Placental pericyte (primary cell): Measurements from ENCODE around the gene DCPS. TPM values are rescaled to one million over a fixed set of nuclear protein-coding genes. Genes with fewer than 3 reads are reported as not detected.

ENCODE experiments used
- small RNA-seq: library from RNA; depleted of rRNA; stranded (forward); fragments of <200 nt; gene quantifications from one replicate; pipeline ENCODE3, GENCODE V24; 2012; ENCODE audit warnings: low replicate concordance
- total RNA-seq: library from RNA; depleted of rRNA; stranded (reverse); fragments of >200 nt; gene quantifications from 2 replicates; pipeline ENCODE4 v1.2.3, GENCODE V29; 2012

Gene DCPS, protein sequence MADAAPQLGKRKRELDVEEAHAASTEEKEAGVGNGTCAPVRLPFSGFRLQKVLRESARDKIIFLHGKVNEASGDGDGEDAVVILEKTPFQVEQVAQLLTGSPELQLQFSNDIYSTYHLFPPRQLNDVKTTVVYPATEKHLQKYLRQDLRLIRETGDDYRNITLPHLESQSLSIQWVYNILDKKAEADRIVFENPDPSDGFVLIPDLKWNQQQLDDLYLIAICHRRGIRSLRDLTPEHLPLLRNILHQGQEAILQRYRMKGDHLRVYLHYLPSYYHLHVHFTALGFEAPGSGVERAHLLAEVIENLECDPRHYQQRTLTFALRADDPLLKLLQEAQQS
- 17.1 and 20.8 TPM in 2 replicates for total RNA-seq

DNA sequence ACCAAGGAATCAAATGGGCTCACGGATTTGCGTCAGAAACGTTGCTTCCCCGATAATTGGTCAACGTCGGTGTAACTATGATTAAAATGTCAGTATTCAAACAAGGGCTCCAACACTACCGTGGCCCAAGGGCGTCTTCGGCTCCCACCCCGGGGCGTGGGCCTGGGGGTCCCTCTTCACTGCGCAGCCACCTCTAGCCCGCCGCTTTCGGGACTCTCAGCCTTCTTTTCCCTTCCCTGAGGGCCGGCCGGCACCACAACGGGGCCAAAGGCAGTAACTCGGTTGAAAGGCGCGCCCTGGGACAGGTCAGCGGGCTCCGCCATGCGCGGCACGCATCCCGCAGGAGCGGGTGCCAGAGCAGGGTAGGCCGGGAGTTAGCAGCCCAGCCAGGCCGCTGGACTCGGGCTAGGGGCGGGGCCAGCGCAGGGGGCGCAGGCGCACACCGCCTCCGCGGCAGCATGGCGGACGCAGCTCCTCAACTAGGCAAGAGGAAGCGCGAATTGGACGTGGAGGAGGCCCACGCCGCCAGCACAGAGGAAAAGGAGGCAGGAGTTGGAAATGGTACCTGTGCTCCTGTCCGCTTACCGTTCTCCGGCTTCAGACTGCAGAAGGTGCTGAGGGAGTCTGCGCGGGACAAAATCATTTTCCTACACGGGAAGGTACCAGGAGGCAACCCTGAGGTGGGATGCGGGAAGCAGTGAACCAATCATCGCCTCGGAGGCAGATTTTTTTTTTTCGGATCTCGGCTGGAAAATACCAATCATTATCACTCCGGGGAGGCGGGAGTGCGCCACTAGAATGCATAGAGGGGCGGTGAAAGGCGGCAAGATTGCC, at the start of gene DCPS:
DCPS (plus strand) TSS at position 438 of the 834 bp plus-strand sequence; CDS start at position 459, 21 bp downstream.

DNA sequence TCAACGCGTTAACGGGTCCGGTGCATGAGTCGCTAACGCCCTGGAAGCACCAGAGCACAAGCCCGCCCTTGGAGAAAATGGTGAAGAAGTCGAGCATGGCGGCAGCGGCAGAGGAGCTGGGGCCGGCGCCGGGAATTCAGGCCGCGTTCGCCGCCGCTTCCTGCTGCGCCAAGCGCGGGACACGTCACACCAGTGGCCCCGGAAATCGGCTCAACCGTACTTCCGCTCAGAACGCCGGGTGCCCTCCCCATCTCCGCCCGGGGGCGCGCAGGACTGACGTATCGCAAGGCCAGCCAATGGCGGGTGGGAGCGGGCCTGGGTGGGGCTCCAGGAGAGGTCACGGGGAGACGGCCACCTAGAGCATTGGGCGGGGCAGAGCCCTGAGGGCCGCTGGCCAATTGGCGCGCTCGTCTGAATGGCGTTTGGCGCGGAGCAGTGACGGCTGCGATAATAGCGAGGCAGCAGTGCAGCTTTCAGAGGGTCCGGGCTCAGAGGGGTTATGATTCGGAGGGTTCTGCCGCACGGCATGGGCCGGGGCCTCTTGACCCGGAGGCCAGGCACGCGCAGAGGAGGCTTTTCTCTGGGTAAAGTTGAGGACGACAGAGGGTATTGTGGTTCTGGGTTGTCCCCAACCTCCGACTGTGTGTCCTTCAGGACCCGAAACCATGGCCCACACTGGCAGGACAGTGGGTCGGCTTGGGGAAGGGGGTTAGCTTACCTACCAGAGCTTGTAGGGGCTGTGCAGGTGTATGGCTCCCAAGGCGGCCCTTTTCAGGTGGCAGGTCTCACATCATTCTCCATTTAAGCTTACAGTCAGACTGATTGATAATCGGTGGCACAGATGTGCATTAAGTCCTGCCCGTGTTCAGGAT, 34.9 kb upstream of the DCPS start, which contains the start of the genes FOXRED1 and SRPRA:
FOXRED1 (plus strand) TSS at position 447 of the 872 bp plus-strand sequence; CDS start at position 500, 53 bp downstream.
SRPRA (minus strand) TSS at position 188 of the 872 bp plus-strand sequence; CDS start at position 97, 91 bp downstream.

DNA sequence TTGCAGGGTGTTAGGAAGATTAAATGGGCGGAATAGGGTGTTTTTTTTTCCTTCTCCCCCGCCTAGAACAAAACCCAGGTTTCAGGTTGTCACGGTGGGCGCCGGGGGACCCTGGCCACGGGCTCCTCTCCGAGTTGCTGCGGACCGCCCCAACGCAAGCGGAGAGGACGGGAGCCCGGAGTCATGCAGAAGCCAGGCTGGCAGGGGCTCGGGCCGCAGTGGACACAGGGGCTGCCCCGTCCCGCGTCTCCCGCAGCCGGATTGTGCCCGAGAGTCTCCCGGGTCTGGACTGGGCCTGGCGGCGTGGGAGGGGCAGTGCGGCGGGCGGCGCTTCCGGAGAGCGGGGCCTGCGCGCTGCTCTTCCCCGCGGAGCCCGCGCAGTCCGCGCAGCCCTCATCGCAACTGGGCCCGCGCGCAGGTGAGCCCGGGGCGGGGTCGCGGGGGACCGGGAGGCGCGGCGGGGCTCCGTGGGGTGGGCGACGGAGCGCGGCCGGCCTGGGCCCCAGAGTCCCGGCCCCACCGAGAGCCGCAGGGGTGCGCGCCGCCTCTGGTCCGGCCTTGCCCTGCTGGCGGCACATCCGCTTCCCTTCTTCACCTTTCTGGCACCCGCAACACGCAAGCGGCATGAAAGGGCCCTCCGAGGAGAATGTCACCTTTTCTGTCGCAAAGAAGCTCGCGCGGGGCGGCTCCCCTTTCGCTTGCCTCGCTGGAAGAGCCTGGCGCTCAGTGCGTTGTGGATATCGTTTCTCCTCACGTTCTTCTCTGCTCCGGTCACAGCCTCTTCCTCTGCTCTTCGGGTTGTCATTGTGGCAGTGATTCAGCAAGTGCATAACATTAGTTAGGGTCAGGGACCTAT, 20.9 kb upstream of the DCPS start, which contains the start of gene TIRAP:
TIRAP (plus strand) TSS at position 358 of the 856 bp plus-strand sequence. CDS start 7,802 bp downstream, outside the sequence.

DNA sequence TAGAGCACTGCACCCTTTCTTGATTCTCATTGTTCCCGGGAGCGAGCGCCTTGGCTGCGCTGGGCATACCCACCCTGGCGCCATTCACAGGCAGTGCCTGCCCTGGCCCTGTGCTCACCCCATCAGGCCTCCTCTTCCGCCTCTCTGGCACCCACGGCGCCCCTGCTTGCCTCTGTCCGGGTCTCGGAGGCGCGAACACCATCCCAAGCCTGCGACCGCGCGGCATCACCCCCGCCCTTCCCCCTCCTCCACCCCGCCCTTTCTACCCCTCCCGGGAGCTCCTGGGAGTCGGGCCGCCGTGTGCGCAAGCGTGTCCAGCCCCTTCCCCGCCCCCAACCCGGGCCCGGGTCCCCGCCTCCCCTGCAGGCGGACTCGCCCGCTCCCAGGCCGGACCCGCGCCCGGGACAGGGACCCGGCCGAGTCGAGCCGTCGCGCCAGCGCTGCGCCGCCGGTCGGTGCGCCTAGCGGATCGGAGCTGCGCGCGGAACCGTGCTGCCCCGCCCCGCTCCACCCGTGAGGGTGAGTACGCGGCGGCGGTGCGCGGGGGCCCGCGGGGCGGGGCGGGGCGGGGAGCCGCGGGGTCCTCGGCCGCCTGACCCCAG, 51.6 kb downstream of the DCPS start, which contains the start of gene ST3GAL4:
ST3GAL4 (plus strand) TSS at position 363 of the 602 bp plus-strand sequence. CDS start 50,470 bp downstream, outside the sequence.

Small RNAs within 50 kb of the gene (small RNA-seq; reads per million reads assigned to genes)
- gene AP001318.3, result not detected

Other genes starting within 250 kb of the DCPS start
- 1.7 and 3.3 TPM in 2 replicates for gene CDON, start 241.2 kb upstream of the DCPS start, total RNA-seq
- 23.4 and 26.6 TPM in 2 replicates for gene RPUSD4, start 92.4 kb upstream of the DCPS start, total RNA-seq
- gene FAM118B, start 92.3 kb upstream of the DCPS start, total RNA-seq, result 22.5 and 41.8 TPM in 2 replicates
- 150 and 222 TPM in 2 replicates for gene SRPRA, start 35.2 kb upstream of the DCPS start, total RNA-seq
- 12.5 and 22.5 TPM in 2 replicates for gene FOXRED1, start 34.9 kb upstream of the DCPS start, total RNA-seq
- gene TIRAP, start 21.0 kb upstream of the DCPS start, total RNA-seq, result 7.2 and 9.7 TPM in 2 replicates
- 21.0 and 46.1 TPM in 2 replicates for gene ST3GAL4, start 51.6 kb downstream of the DCPS start, total RNA-seq